ENCODE data around the gene TET1. TPM values are rescaled to one million over a fixed set of nuclear protein-coding genes. Genes with fewer than 3 reads are reported as not detected.
A peak's percentile ranks its signal among the peaks of the same experiment; 100 is the strongest.

TET1 gene
- total RNA-seq, 6 donors from 2014 or later = 0.55 to 2.0 (median 1.2) TPM

GRCh38 chr10:68647672-68648341 is 87.7 kb downstream of the TET1 start:
- DNase-seq = no peak
- TF ChIP-seq POLR2AphosphoS5 (IDR thresholded peaks at IDR 0.05) (no peak), CTCF (IDR thresholded peaks at IDR 0.05) (no peak), EP300 (IDR thresholded peaks at IDR 0.05) (no peak), POLR2A (IDR thresholded peaks at IDR 0.05) (no peak)
- H3K4me1 ChIP-seq = no peaks in the 10 kb centered on the region
- WGBS, 2 donors = 97 to 100% methylated on average over 2 of the region's 2 CpGs
- H3K27ac ChIP-seq = no peak overlapping the region
- no peaks in the 10 kb centered on the region for H3K9me3 ChIP-seq
- no peak overlapping the region for H3K4me3 ChIP-seq
- no peaks in the 10 kb centered on the region for H3K36me3 ChIP-seq
- no peaks in the 10 kb centered on the region for H3K27me3 ChIP-seq
- ATAC-seq (ENCODE audit: low FRiP score in 2 of 2) = peak in 1 of 2 donors; percentile 78

- Histone ChIP-seq H3K4me1 (no peaks in the 10 kb centered on the region), H3K36me3 (no peaks in the 10 kb centered on the region), H3K9me3 (no peaks in the 10 kb centered on the region), H3K4me3 (no peak overlapping the region), H3K27me3 (no peaks in the 10 kb centered on the region), H3K27ac (no peak overlapping the region)
- DNase-seq (no peak), ATAC-seq (ENCODE audit: low FRiP score in 2 of 2) (no peak)
- TF ChIP-seq EP300 (IDR thresholded peaks at IDR 0.05) (no peak), POLR2AphosphoS5 (IDR thresholded peaks at IDR 0.05) (no peak), POLR2A (IDR thresholded peaks at IDR 0.05) (no peak), CTCF (IDR thresholded peaks at IDR 0.05) (no peak)
- WGBS, 2 donors = 96% methylated on average over 3 of the region's 3 CpGs
Observed at GRCh38 chr10:68655620-68656126, 95.5 kb downstream of the TET1 start.

- ATAC-seq (ENCODE audit: low FRiP score in 2 of 2) = no peak
- no peak for DNase-seq
- no peaks in the 10 kb centered on the region for H3K9me3 ChIP-seq
- 89 to 94% methylated on average over 2 of the region's 2 CpGs for WGBS, 2 donors
- no peaks in the 10 kb centered on the region for H3K4me1 ChIP-seq
- no peaks in the 10 kb centered on the region for H3K27me3 ChIP-seq
- H3K27ac ChIP-seq = no peak overlapping the region
- no peaks in the 10 kb centered on the region for H3K36me3 ChIP-seq
- H3K4me3 ChIP-seq = no peak overlapping the region
- TF ChIP-seq EP300 (IDR thresholded peaks at IDR 0.05) (no peak), CTCF (IDR thresholded peaks at IDR 0.05) (no peak), POLR2A (IDR thresholded peaks at IDR 0.05) (no peak), POLR2AphosphoS5 (IDR thresholded peaks at IDR 0.05) (no peak)
Observed at GRCh38 chr10:68665841-68666240, 105.7 kb downstream of the TET1 start.

- H3K9me3 ChIP-seq = no peaks in the 10 kb centered on the region
- no peaks in the 10 kb centered on the region for H3K36me3 ChIP-seq
- H3K4me3 ChIP-seq = no peak overlapping the region
- ATAC-seq (ENCODE audit: low FRiP score in 2 of 2) (no peak), DNase-seq (no peak)
- 68 to 81% methylated on average over 5 of the region's 5 CpGs for WGBS, 2 donors
- H3K27ac ChIP-seq = no peak overlapping the region
- TF ChIP-seq EP300 (IDR thresholded peaks at IDR 0.05) (no peak), CTCF (IDR thresholded peaks at IDR 0.05) (no peak), POLR2A (IDR thresholded peaks at IDR 0.05) (no peak), POLR2AphosphoS5 (IDR thresholded peaks at IDR 0.05) (no peak)
- no peaks in the 10 kb centered on the region for H3K4me1 ChIP-seq
- H3K27me3 ChIP-seq = no peaks in the 10 kb centered on the region
Observed at GRCh38 chr10:68666280-68666760, 106.2 kb downstream of the TET1 start.

- no peaks in the 10 kb centered on the region for H3K27me3 ChIP-seq
- H3K4me3 ChIP-seq = no peak overlapping the region
- H3K4me1 ChIP-seq = no peaks in the 10 kb centered on the region
- TF ChIP-seq POLR2A (IDR thresholded peaks at IDR 0.05) (no peak), POLR2AphosphoS5 (IDR thresholded peaks at IDR 0.05) (no peak), CTCF (IDR thresholded peaks at IDR 0.05) (no peak), EP300 (IDR thresholded peaks at IDR 0.05) (no peak)
- no peak for DNase-seq
- 85 to 87% methylated on average over 5 of the region's 5 CpGs for WGBS, 2 donors
- H3K9me3 ChIP-seq = no peaks in the 10 kb centered on the region
- no peak overlapping the region for H3K27ac ChIP-seq
- ATAC-seq (ENCODE audit: low FRiP score in 2 of 2) = no peak
- no peaks in the 10 kb centered on the region for H3K36me3 ChIP-seq
Observed at GRCh38 chr10:68668231-68668630, 108.1 kb downstream of the TET1 start.
